Fibroblast of lung (primary cell): ENCODE data around the gene CD58. TPM values are rescaled to one million over a fixed set of nuclear protein-coding genes. Genes with fewer than 3 reads are reported as not detected.
"Not testable (repeated sequence)": the region's sequence is repeated elsewhere in the genome, so short reads cannot be mapped to it uniquely, and the experiment has no call there.

Experiments used
- DNase-seq, 2 donors: peaks; one replicate each; pipeline versions ENCODE4 v3.0.0 to v3.0.0-alpha.2; 2010; ENCODE audit warnings: low read depth in 2 of 2
- H2AFZ ChIP-seq: 2 replicates; pipeline ENCODE4 v1.5.1; 2012; ENCODE audit warnings: low read length, control low read depth, inconsistent platforms
- H3K27ac ChIP-seq: 2 replicates; pipeline ENCODE4 v1.5.1; 2011; ENCODE audit warnings: low read length, control low read depth; ENCODE audit not compliant: insufficient read depth
- H3K27me3 ChIP-seq: 2 replicates; pipeline ENCODE4 v1.5.1; 2011; ENCODE audit warnings: mild to moderate bottlenecking, low read length; ENCODE audit not compliant: control insufficient read depth, insufficient read depth
- H3K36me3 ChIP-seq: 2 replicates; pipeline ENCODE4 v1.5.1; 2011; ENCODE audit warnings: low read length; ENCODE audit not compliant: control insufficient read depth, insufficient read depth
- H3K4me1 ChIP-seq: 2 replicates; pipeline ENCODE4 v1.5.1; 2011; ENCODE audit warnings: low read length; ENCODE audit not compliant: control insufficient read depth, insufficient read depth; ENCODE audit errors: extremely low read depth
- H3K4me2 ChIP-seq: 2 replicates; pipeline ENCODE4 v1.5.1; 2011; ENCODE audit warnings: low read length, control low read depth; ENCODE audit not compliant: insufficient read depth; ENCODE audit errors: extremely low read depth
- H3K4me3 ChIP-seq, 4 experiments: fragments of 200-600 bp in 1 of 4; sonication (generic) in 1 of 4; replicated peaks in 1 of 4; 2 replicates each; pipeline ENCODE4 v1.5.1; 2011 to 2016; ENCODE audit warnings: low read length in 4 of 4, low read depth in 3 of 4, mild to moderate bottlenecking in 3 of 4, control low read depth in 2 of 4, inconsistent platforms in 1 of 4, mixed read lengths in 1 of 4; ENCODE audit not compliant: insufficient read depth in 1 of 4; ENCODE audit errors: control extremely low read depth in 1 of 4
- H3K79me2 ChIP-seq: 2 replicates; pipeline ENCODE4 v1.5.1; 2012; ENCODE audit warnings: mild to moderate bottlenecking, low read length, inconsistent platforms; ENCODE audit not compliant: control insufficient read depth, insufficient read depth
- H3K9ac ChIP-seq: 2 replicates; pipeline ENCODE4 v1.5.1; 2011; ENCODE audit warnings: mild to moderate bottlenecking, low read length, control low read depth; ENCODE audit not compliant: insufficient read depth
- H3K9me3 ChIP-seq: 2 replicates; pipeline ENCODE4 v1.5.1; 2012; ENCODE audit warnings: low read depth, low read length; ENCODE audit not compliant: control insufficient read depth, insufficient read depth
- H4K20me1 ChIP-seq: 2 replicates; pipeline ENCODE4 v1.5.1; 2011; ENCODE audit warnings: low read length; ENCODE audit not compliant: control insufficient read depth, insufficient read depth; ENCODE audit errors: extremely low read depth
- CTCF ChIP-seq, 2 donors: IDR thresholded peaks in 1 of 2; conservative IDR thresholded peaks in 1 of 2; 1 replicate in 1 of 2; 2 replicates in 1 of 2; pipeline ENCODE4 v1.5.1; 2011 to 2012; ENCODE audit warnings: low read length in 2 of 2, control low read depth in 1 of 2, inconsistent platforms in 1 of 2, low read depth in 1 of 2, mild to moderate bottlenecking in 1 of 2
- EZH2 ChIP-seq: IDR thresholded peaks from 2 replicates; pipeline ENCODE4 v1.5.1; 2012; ENCODE audit warnings: low read length, control low read depth, mild to moderate bottlenecking; ENCODE audit errors: missing control alignments
- polyA minus RNA-seq: library from RNA; depleted of rRNA, polyadenylated mRNA; stranded (reverse); fragments of >200 nt; gene quantifications from 2 replicates; pipeline ENCODE4 v1.2.3, GENCODE V29; 2011; ENCODE audit warnings: low replicate concordance
- polyA plus RNA-seq, 2 donors: library from polyadenylated mRNA; depleted of rRNA in 1 of 2; stranded (reverse) in 1 of 2; unstranded in 1 of 2; fragments of >200 nt; gene quantifications; 2 replicates each; pipeline ENCODE4 v1.2.1, GENCODE V29; 2011 to 2012; ENCODE audit warnings: missing spikeins in 1 of 2
- total RNA-seq: library from RNA; depleted of rRNA; stranded (reverse); fragments of >200 nt; gene quantifications from 2 replicates; pipeline ENCODE4 v1.2.1, GENCODE V29; 2014

The CD58 gene
- total RNA-seq (5.6 and 8.4 TPM in 2 replicates), polyA plus RNA-seq (10.0 and 16.3 TPM in 2 replicates), polyA minus RNA-seq (0.41 TPM in 1 of 2 replicates, not detected in the other)
- polyA plus RNA-seq (2012): 6.2 and 8.6 TPM in 2 replicates

GRCh38 chr1:116570358-116571214, at the start of gene CD58:
Gene CD58 (minus strand): TSS chr1:116571026. CDS start chr1:116570972, 54 bp downstream.
- peak within 1 kb of the TSS; percentile 73 for H3K9ac ChIP-seq
- H3K9me3 ChIP-seq: no peaks in the 10 kb centered on the region
- peak; percentile 32 to 41 for TF ChIP-seq CTCF (conservative IDR thresholded peaks at IDR 0.05 in 1 of 2, IDR thresholded peaks at IDR 0.05 in 1 of 2; ENCODE audit: low read depth in 1 of 2, low read length in 2 of 2)
- TF ChIP-seq EZH2: no peak
- no peaks in the 10 kb centered on the region for H3K79me2 ChIP-seq
- no peaks in the 10 kb centered on the region for H3K36me3 ChIP-seq
- peaks cover 4% of the 10 kb centered on the region for H3K27me3 ChIP-seq
- peak within 1 kb of the TSS; percentile 81 for H2AFZ ChIP-seq
- peak; percentile 76 to 84 for DNase-seq
- H3K4me3 ChIP-seq: peak within 1 kb of the TSS; percentile 57 to 83 (median 70)
- H3K4me1 ChIP-seq: peaks cover 3% of the 10 kb centered on the region
- peak within 1 kb of the TSS; percentile 73 for H3K4me2 ChIP-seq
- no peaks in the 10 kb centered on the region for H4K20me1 ChIP-seq
- H3K27ac ChIP-seq: peak within 1 kb of the TSS; percentile 56

GRCh38 chr1:116620392-116620791, 49.6 kb upstream of the CD58 start:
- H3K79me2 ChIP-seq, H3K9me3 ChIP-seq, H3K9ac ChIP-seq, H3K4me1 ChIP-seq, H3K4me2 ChIP-seq, H4K20me1 ChIP-seq, H3K36me3 ChIP-seq, H2AFZ ChIP-seq, H3K27me3 ChIP-seq, DNase-seq, H3K27ac ChIP-seq, H3K4me3 ChIP-seq: not testable (repeated sequence)

GRCh38 chr1:116619106-116619505, 48.3 kb upstream of the CD58 start:
- H3K79me2 ChIP-seq, H3K9me3 ChIP-seq, H3K9ac ChIP-seq, H3K27me3 ChIP-seq, H3K4me1 ChIP-seq, H3K36me3 ChIP-seq, H4K20me1 ChIP-seq, DNase-seq, H2AFZ ChIP-seq, H3K27ac ChIP-seq, H3K4me2 ChIP-seq, H3K4me3 ChIP-seq: not testable (repeated sequence)

- H3K9me3 ChIP-seq, H3K79me2 ChIP-seq, H3K36me3 ChIP-seq, H3K4me3 ChIP-seq, H3K27ac ChIP-seq, H4K20me1 ChIP-seq, H3K27me3 ChIP-seq, H3K9ac ChIP-seq, H3K4me2 ChIP-seq, DNase-seq, H2AFZ ChIP-seq, H3K4me1 ChIP-seq: not testable (repeated sequence)
These were observed 47.0 kb upstream of the CD58 start for GRCh38 chr1:116617808-116618207.

- H4K20me1 ChIP-seq, H2AFZ ChIP-seq, DNase-seq: not testable (repeated sequence)
These were observed 43.0 kb upstream of the CD58 start for GRCh38 chr1:116613825-116614224.

GRCh38 chr1:116609801-116610371, 39.1 kb upstream of the CD58 start:
- H3K36me3 ChIP-seq, H3K4me2 ChIP-seq, DNase-seq, H2AFZ ChIP-seq, H3K27ac ChIP-seq, H3K79me2 ChIP-seq, H3K4me1 ChIP-seq, H3K4me3 ChIP-seq, H3K9ac ChIP-seq, H4K20me1 ChIP-seq, H3K9me3 ChIP-seq, H3K27me3 ChIP-seq: not testable (repeated sequence)

More at GRCh38 chr1:116613825-116614224, 43.0 kb upstream of the CD58 start:
- H3K36me3 ChIP-seq, H3K9ac ChIP-seq, H3K79me2 ChIP-seq, H3K4me1 ChIP-seq, H3K4me3 ChIP-seq, H3K9me3 ChIP-seq, H3K27ac ChIP-seq, H3K27me3 ChIP-seq, H3K4me2 ChIP-seq: not testable (repeated sequence)
